Measurements from ENCODE around the gene WNT1. TPM values are rescaled to one million over a fixed set of nuclear protein-coding genes. Genes with fewer than 3 reads are reported as not detected.

Gene WNT1
- total and polyA plus RNA-seq, 9 of the 15 experiments (the other 6 are each of a cell fraction or from before 2014, with no cell fraction given) = not detected

DNA sequence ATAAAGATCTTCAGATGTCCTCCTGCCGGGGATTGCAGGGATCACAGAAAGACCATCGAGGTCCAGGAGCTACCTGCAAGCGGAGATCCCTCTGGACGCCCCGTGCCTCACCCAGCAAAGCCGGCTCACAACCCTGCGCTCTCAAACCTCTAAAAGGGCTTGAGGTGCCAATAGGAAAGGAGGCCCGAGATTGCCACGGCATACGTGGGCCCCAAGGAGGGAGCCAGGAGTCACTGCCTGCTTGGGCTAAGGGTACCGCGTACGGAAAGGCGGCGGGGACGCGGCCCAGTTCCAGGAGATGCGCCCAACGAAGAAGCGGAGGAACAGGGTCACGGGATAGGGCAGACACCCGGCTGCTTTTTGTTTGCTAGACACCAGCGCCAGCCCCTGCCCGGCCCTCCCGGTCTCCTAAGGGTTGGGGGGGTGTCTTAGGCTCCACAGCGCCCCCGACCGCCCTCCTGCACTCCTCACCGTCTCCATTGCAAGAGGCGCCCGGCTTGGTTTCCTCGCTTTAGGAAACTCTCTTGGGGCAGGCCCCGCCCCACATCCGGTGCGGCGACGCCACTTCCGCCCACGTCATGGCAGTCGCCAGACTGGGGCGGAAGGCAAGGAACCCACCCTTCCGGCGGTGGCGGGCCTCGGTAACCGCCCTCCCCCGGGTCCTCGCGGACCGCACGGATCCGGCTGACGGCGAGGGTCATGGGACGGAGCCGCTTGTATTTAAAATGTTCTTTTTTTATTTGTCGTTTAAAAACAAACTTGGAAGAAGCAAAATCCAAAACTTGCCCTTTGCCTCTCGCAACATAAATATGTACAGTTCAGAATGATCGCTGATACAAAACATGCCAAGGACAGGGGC is 40.4 kb downstream of the WNT1 start, which contains the start of gene PRKAG1 (continued):
- TF ChIP-seq, protein P1, sequence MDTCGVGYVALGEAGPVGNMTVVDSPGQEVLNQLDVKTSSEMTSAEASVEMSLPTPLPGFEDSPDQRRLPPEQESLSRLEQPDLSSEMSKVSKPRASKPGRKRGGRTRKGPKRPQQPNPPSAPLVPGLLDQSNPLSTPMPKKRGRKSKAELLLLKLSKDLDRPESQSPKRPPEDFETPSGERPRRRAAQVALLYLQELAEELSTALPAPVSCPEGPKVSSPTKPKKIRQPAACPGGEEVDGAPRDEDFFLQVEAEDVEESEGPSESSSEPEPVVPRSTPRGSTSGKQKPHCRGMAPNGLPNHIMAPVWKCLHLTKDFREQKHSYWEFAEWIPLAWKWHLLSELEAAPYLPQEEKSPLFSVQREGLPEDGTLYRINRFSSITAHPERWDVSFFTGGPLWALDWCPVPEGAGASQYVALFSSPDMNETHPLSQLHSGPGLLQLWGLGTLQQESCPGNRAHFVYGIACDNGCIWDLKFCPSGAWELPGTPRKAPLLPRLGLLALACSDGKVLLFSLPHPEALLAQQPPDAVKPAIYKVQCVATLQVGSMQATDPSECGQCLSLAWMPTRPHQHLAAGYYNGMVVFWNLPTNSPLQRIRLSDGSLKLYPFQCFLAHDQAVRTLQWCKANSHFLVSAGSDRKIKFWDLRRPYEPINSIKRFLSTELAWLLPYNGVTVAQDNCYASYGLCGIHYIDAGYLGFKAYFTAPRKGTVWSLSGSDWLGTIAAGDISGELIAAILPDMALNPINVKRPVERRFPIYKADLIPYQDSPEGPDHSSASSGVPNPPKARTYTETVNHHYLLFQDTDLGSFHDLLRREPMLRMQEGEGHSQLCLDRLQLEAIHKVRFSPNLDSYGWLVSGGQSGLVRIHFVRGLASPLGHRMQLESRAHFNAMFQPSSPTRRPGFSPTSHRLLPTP (IDR thresholded peaks at IDR 0.05; ENCODE audit: borderline replicate concordance, extremely low read depth, insufficient read length) = no peak
- no peak for TF ChIP-seq MEF2A (IDR thresholded peaks at IDR 0.05; ENCODE audit: control insufficient read depth, low read depth, low read length)
- TF ChIP-seq, protein P2, sequence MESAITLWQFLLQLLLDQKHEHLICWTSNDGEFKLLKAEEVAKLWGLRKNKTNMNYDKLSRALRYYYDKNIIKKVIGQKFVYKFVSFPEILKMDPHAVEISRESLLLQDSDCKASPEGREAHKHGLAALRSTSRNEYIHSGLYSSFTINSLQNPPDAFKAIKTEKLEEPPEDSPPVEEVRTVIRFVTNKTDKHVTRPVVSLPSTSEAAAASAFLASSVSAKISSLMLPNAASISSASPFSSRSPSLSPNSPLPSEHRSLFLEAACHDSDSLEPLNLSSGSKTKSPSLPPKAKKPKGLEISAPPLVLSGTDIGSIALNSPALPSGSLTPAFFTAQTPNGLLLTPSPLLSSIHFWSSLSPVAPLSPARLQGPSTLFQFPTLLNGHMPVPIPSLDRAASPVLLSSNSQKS (CRISPR knock-in tag; IDR thresholded peaks at IDR 0.05) = no peak
- no peak for TF ChIP-seq RHOXF2B (CRISPR knock-in tag; conservative IDR thresholded peaks at IDR 0.05)
- TF ChIP-seq SRSF7 (optimal IDR thresholded peaks at IDR 0.05; ENCODE audit: low read depth, low read length) = no peak
- no peak for TF ChIP-seq NFIC (IDR thresholded peaks at IDR 0.05)
- TF ChIP-seq EHMT2 (IDR thresholded peaks at IDR 0.05) = no peak
- TF ChIP-seq, protein P3, sequence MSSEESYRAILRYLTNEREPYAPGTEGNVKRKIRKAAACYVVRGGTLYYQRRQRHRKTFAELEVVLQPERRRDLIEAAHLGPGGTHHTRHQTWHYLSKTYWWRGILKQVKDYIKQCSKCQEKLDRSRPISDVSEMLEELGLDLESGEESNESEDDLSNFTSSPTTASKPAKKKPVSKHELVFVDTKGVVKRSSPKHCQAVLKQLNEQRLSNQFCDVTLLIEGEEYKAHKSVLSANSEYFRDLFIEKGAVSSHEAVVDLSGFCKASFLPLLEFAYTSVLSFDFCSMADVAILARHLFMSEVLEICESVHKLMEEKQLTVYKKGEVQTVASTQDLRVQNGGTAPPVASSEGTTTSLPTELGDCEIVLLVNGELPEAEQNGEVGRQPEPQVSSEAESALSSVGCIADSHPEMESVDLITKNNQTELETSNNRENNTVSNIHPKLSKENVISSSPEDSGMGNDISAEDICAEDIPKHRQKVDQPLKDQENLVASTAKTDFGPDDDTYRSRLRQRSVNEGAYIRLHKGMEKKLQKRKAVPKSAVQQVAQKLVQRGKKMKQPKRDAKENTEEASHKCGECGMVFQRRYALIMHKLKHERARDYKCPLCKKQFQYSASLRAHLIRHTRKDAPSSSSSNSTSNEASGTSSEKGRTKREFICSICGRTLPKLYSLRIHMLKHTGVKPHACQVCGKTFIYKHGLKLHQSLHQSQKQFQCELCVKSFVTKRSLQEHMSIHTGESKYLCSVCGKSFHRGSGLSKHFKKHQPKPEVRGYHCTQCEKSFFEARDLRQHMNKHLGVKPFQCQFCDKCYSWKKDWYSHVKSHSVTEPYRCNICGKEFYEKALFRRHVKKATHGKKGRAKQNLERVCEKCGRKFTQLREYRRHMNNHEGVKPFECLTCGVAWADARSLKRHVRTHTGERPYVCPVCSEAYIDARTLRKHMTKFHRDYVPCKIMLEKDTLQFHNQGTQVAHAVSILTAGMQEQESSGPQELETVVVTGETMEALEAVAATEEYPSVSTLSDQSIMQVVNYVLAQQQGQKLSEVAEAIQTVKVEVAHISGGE (CRISPR knock-in tag; IDR thresholded peaks at IDR 0.05) = peak; percentile 48 to 96 (median 80); a peak in 5 of 6 replicates
- TF ChIP-seq, protein P4, sequence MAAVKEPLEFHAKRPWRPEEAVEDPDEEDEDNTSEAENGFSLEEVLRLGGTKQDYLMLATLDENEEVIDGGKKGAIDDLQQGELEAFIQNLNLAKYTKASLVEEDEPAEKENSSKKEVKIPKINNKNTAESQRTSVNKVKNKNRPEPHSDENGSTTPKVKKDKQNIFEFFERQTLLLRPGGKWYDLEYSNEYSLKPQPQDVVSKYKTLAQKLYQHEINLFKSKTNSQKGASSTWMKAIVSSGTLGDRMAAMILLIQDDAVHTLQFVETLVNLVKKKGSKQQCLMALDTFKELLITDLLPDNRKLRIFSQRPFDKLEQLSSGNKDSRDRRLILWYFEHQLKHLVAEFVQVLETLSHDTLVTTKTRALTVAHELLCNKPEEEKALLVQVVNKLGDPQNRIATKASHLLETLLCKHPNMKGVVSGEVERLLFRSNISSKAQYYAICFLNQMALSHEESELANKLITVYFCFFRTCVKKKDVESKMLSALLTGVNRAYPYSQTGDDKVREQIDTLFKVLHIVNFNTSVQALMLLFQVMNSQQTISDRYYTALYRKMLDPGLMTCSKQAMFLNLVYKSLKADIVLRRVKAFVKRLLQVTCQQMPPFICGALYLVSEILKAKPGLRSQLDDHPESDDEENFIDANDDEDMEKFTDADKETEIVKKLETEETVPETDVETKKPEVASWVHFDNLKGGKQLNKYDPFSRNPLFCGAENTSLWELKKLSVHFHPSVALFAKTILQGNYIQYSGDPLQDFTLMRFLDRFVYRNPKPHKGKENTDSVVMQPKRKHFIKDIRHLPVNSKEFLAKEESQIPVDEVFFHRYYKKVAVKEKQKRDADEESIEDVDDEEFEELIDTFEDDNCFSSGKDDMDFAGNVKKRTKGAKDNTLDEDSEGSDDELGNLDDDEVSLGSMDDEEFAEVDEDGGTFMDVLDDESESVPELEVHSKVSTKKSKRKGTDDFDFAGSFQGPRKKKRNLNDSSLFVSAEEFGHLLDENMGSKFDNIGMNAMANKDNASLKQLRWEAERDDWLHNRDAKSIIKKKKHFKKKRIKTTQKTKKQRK (IDR thresholded peaks at IDR 0.05; ENCODE audit: borderline replicate concordance, low read depth, low read length) = peak; percentile 26; the same call in 1 of the 2 replicates
- TF ChIP-seq CTBP1 (IDR thresholded peaks at IDR 0.05; ENCODE audit: borderline replicate concordance) = no peak
- TF ChIP-seq, protein P5, sequence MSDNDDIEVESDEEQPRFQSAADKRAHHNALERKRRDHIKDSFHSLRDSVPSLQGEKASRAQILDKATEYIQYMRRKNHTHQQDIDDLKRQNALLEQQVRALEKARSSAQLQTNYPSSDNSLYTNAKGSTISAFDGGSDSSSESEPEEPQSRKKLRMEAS (CRISPR knock-in tag; IDR thresholded peaks at IDR 0.05) = peak; percentile 45; the same call in 1 of the 2 replicates
- no peak for TF ChIP-seq BDP1 (IDR thresholded peaks at IDR 0.05; ENCODE audit: insufficient read depth, insufficient read length)
- TF ChIP-seq, protein P6, sequence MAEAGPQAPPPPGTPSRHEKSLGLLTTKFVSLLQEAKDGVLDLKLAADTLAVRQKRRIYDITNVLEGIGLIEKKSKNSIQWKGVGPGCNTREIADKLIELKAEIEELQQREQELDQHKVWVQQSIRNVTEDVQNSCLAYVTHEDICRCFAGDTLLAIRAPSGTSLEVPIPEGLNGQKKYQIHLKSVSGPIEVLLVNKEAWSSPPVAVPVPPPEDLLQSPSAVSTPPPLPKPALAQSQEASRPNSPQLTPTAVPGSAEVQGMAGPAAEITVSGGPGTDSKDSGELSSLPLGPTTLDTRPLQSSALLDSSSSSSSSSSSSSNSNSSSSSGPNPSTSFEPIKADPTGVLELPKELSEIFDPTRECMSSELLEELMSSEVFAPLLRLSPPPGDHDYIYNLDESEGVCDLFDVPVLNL (CRISPR knock-in tag; IDR thresholded peaks at IDR 0.05; ENCODE audit: low read depth) = no peak; the same call in 1 of the 2 replicates

Measured in K562 (cell line).